GM19324 (cell line): ENCODE data around the gene NPW.

Experiments
- ATAC-seq: cut with Tn5 transposase; IDR thresholded peaks from one replicate; pipeline ENCODE4 v1.9.1; 2021; ENCODE audit warnings: mild to moderate bottlenecking, moderate library complexity; ENCODE audit not compliant: unreplicated experiment, low FRiP score

The NPW gene

GRCh38 chr16:2019518-2019920 lies at the start of gene NPW:
TSS of gene NPW (plus strand) at chr16:2019785.
- no peak for ATAC-seq

GRCh38 chr16:1971796-1972489 lies 47.6 kb upstream of the NPW start, which contains the start of gene TBL3:
TSS of gene TBL3 (plus strand) at chr16:1972053. CDS start at chr16:1972165, 112 bp downstream.
- ATAC-seq: peak; percentile 88

GRCh38 chr16:1972490-1972877 lies 47.1 kb upstream of the NPW start:
- ATAC-seq: peak; percentile 6

- no peak for ATAC-seq
Observed at GRCh38 chr16:1973461-1974156, 46.0 kb upstream of the NPW start.

- ATAC-seq: no peak
Observed at GRCh38 chr16:1974157-1975070, 45.2 kb upstream of the NPW start.

- no peak for ATAC-seq
Observed at GRCh38 chr16:1975432-1976215, 44.0 kb upstream of the NPW start.

- no peak for ATAC-seq
Observed at GRCh38 chr16:1976216-1976520, 43.4 kb upstream of the NPW start.

- no peak for ATAC-seq
Observed at GRCh38 chr16:1976951-1977874, 42.4 kb upstream of the NPW start.

- ATAC-seq: no peak
Observed at GRCh38 chr16:1977875-1978268, 41.7 kb upstream of the NPW start.

GRCh38 chr16:1978476-1979120 lies 41.0 kb upstream of the NPW start:
- ATAC-seq: no peak

- no peak for ATAC-seq
Observed at GRCh38 chr16:1979271-1980029, 40.1 kb upstream of the NPW start.

- no peak for ATAC-seq
Observed at GRCh38 chr16:1980030-1980769, 39.4 kb upstream of the NPW start.

GRCh38 chr16:1980770-1981087 lies 38.9 kb upstream of the NPW start:
- ATAC-seq: no peak

GRCh38 chr16:1981398-1981836 lies 38.2 kb upstream of the NPW start, which contains the start of gene NOXO1:
TSS of gene NOXO1 (minus strand) at chr16:1981469. CDS start at chr16:1981179, 290 bp downstream.
- ATAC-seq: no peak

GRCh38 chr16:1982013-1982433 lies 37.6 kb upstream of the NPW start:
- no peak for ATAC-seq

- no peak for ATAC-seq
Observed at GRCh38 chr16:1982991-1983543, 36.5 kb upstream of the NPW start.
